GM12892 (cell line): Measurements from ENCODE around the gene GOLGA6A.

Experiments
- DNase-seq: peaks from one replicate; pipeline ENCODE4 v3.0.0; 2011; ENCODE audit not compliant: insufficient read length
- FAIRE-seq: peaks from 2 replicates; lab custom pipeline; 2011; peaks lifted over from hg19 to GRCh38; lab: Jason Lieb, UNC
- POLR2A ChIP-seq: IDR thresholded peaks from 2 replicates; pipeline ENCODE4 v1.6.1; 2011; ENCODE audit warnings: low read depth, low read length, control low read depth
- POLR2AphosphoS5 ChIP-seq: IDR thresholded peaks from 2 replicates; pipeline ENCODE4 v1.6.1; 2011; ENCODE audit warnings: low read depth, low read length, control low read depth
- TAF1 ChIP-seq: IDR thresholded peaks from 2 replicates; pipeline ENCODE4 v1.6.1; 2011; ENCODE audit warnings: low read depth, mild to moderate bottlenecking, control low read depth, low read length, borderline replicate concordance

The GOLGA6A gene

DNA sequence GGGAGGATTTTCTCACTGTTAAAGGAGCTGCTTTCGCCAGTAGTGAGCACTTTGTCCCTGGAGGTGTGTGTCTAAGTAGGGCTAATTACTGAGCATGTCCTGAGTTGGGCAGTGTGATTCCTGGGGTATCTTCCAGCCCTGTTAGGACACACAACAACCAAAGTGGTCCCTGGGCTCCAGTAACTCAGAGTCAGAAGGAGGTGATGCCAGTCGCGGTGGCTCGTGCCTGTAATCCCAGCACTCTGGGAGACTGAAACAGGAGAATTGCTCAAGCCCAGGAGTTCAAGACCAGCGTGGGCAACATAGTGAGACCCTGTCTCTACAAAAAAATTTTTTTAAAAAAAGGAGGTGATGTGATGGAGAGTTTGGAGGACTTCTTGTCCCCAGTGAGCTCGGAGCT is 50.3 kb downstream of the GOLGA6A start:
- DNase-seq (no peak), FAIRE-seq (no peak)
- TF ChIP-seq POLR2AphosphoS5 (no peak), TAF1 (no peak), POLR2A (no peak)

DNA sequence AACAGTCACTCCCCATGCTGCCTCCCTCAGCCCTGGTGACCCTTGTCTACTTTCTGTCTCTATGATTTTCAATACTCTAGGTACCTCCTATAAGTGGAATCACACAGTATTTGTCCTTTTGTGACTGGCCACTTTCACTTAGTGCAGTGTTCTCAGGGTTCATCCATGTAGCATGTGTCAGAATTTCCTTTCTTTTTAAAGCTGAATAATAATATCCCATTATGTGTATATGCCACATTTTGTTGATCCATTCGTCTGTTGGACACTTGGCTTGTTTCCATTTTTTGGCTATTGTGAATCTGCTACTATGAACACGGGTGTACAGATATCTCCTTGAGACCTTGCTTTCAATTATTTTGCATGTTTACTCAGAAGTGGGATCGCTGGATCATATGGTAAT is 53.7 kb downstream of the GOLGA6A start:
- TF ChIP-seq TAF1 (no peak), POLR2A (no peak), POLR2AphosphoS5 (no peak)
- DNase-seq, result no peak
- FAIRE-seq, result no peak

DNA sequence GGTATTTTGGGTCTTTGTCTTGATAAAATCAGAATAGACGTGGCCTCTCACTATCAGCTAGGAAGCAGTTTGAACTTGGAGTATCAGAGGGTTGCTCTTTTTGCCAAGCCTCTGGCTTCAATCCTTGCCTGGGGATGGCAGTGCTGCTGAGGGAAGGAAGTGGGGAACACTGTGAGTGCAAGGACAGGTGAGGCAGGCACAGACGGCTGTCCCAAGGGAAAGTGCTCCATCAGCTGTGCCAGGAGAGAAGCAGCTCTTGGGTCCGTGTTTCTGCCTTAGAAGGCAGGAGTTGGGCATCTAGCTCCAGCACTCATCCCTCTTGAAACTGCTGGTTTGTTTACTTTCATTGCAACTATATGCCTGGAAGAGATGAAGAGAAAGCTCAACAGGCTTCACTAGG is 54.7 kb downstream of the GOLGA6A start:
- FAIRE-seq (no peak), DNase-seq (no peak)
- TF ChIP-seq TAF1, result no peak
- TF ChIP-seq POLR2A, result no peak

DNA sequence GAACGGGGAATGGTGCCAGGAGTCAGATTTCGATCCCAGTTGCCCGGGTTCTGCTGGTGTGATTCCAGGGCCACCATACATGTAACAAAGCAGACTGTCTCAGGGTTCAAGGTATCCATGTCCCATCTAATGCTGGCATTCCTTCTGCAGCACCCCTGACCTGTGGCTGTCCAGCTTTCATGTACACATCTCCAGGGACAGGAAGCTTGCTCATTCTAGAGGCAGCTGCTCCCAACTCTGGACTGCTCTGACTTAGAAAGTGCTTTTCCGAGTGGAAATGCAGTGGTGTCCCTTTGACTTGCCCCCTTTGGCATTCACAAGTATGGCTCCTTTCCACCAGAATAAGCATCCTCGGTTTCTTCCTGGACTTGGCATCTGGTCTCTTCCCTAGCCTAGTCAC is 56.9 kb downstream of the GOLGA6A start:
- DNase-seq, result no peak
- no peak for FAIRE-seq
- TF ChIP-seq TAF1 (no peak), POLR2AphosphoS5 (no peak), POLR2A (no peak)

DNA sequence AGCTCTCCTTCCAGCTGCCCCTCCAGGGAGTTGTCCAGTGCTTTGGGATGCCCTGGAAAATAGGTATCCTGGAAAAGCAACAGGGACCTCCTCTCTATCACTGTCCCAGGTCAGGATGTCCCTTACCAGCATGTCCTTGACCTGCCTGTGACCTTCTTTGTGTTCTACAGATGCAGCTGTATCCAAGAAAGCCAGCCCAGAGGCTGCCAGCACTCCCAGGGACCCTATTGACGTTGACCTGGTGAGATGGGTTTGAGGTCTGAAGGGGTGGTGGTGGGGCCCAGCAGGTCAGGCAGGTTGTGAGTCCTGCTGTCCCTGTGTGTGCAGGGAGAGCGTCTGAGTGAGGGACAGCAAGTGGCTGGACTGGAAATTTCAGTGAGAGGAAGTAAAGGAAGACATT is 57.7 kb downstream of the GOLGA6A start:
- DNase-seq (no peak), FAIRE-seq (no peak)
- no peak for TF ChIP-seq POLR2A

DNA sequence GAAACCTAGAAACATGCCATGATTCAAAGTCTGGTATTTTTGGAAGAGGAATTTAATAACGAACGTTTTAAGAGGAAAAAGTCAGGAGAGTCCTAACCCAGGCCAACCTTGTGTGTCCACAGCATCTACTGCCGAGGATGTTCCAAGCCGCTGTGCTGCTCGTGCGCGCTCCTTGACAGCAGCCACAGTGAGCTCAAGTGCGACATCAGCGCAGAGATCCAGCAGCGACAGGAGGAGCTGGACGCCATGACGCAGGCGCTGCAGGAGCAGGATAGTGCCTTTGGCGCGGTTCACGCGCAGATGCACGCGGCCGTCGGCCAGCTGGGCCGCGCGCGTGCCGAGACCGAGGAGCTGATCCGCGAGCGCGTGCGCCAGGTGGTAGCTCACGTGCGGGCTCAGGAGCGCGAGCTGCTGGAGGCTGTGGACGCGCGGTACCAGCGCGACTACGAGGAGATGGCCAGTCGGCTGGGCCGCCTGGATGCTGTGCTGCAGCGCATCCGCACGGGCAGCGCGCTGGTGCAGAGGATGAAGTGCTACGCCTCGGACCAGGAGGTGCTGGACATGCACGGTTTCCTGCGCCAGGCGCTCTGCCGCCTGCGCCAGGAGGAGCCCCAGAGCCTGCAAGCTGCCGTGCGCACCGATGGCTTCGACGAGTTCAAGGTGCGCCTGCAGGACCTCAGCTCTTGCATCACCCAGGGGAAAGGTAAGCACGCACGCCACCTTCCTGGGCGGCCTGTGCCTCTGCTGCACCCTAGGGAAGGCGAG is 59.5 kb downstream of the GOLGA6A start:
- TF ChIP-seq POLR2AphosphoS5 (no peak), TAF1 (no peak)
- no peak for FAIRE-seq
- DNase-seq, result no peak
